Endothelial cell of umbilical vein (primary cell): ENCODE data around the gene MMUT. TPM values are rescaled to one million over a fixed set of nuclear protein-coding genes. Genes with fewer than 3 reads are reported as not detected.

Source experiments
- BruUV-seq: library from RNA; stranded (reverse); fragments of 400-500 nt; replicated peaks from 2 replicates; lab custom pipeline; 2021; lab: Mats Ljungman, UMichigan
- CTCF ChIA-PET: fragments of 300-600, 350-600 bp; sonication (Branson Sonifier 250); formaldehyde crosslinking; loops from one replicate; lab custom pipeline; 2021; ENCODE audit warnings: antibody characterized with exemption, inconsistent platforms; lab: Charles Lee
- POLR2A ChIA-PET: fragments of 300-600, 350-600 bp; sonication (Branson Sonifier 250); formaldehyde crosslinking; loops from one replicate; lab custom pipeline; 2021; ENCODE audit warnings: antibody characterized with exemption, inconsistent platforms; lab: Charles Lee
- DNase-seq: peaks from one replicate; pipeline ENCODE4 v3.0.0-alpha.2; 2011; ENCODE audit warnings: low read depth, low spot score
- FAIRE-seq: peaks from 2 replicates; lab custom pipeline; 2011; peaks lifted over from hg19 to GRCh38; lab: Jason Lieb, UNC
- H2AFZ ChIP-seq: 2 replicates; pipeline ENCODE4 v1.6.0; 2012; ENCODE audit warnings: low read depth, low read length, control low read depth, inconsistent platforms
- H3K27ac ChIP-seq: 2 replicates; pipeline ENCODE4 v1.5.1; 2011; ENCODE audit warnings: low read depth, mild to moderate bottlenecking, control low read depth, low read length, moderate library complexity; ENCODE audit not compliant: insufficient read depth
- H3K27me3 ChIP-seq, 2 experiments: 2 replicates each; pipeline versions ENCODE4 v1.6.0 to v1.6.1; 2011; ENCODE audit warnings: low read length in 2 of 2, mixed read lengths in 1 of 2; ENCODE audit not compliant: control insufficient read depth in 2 of 2, insufficient read depth in 2 of 2
- H3K36me3 ChIP-seq, 2 experiments: 2 replicates in 1 of 2; 3 replicates in 1 of 2; pipeline ENCODE4 v1.5.1; 2011; ENCODE audit warnings: low read length in 2 of 2, mild to moderate bottlenecking in 1 of 2, moderate library complexity in 1 of 2; ENCODE audit not compliant: control insufficient read depth in 2 of 2, insufficient read depth in 2 of 2; ENCODE audit errors: extremely low read depth in 1 of 2
- H3K4me1 ChIP-seq: 3 replicates; pipeline ENCODE4 v1.5.1; 2011; ENCODE audit warnings: mild to moderate bottlenecking, low read length; ENCODE audit not compliant: control insufficient read depth, insufficient read depth; ENCODE audit errors: extremely low read depth
- H3K4me2 ChIP-seq: 2 replicates; pipeline ENCODE4 v1.6.1; 2011; ENCODE audit warnings: low read length, control low read depth, mixed read lengths; ENCODE audit not compliant: insufficient read depth
- H3K4me3 ChIP-seq, 3 experiments: fragments of 200-600 bp in 1 of 3; sonication (generic), shearing (Covaris generic) in 1 of 3; replicated peaks in 1 of 3; 2 replicates each; pipeline ENCODE4 v1.5.1; 2011 to 2016; ENCODE audit warnings: control low read depth in 3 of 3, low read length in 3 of 3, mild to moderate bottlenecking in 2 of 3, inconsistent platforms in 1 of 3, low read depth in 1 of 3, moderate library complexity in 1 of 3; ENCODE audit not compliant: insufficient read depth in 1 of 3
- H3K79me2 ChIP-seq: 2 replicates; pipeline ENCODE4 v1.6.0; 2012; ENCODE audit warnings: low read length, inconsistent platforms; ENCODE audit not compliant: control insufficient read depth, insufficient read depth
- H3K9ac ChIP-seq: replicated peaks from 2 replicates; pipeline ENCODE3; 2011; ENCODE audit warnings: low read length, control low read depth; ENCODE audit not compliant: insufficient read depth; ENCODE audit errors: extremely low read depth
- H3K9me1 ChIP-seq: replicated peaks from 3 replicates; pipeline ENCODE4 v1.6.0; 2011; ENCODE audit warnings: mild to moderate bottlenecking, low read length; ENCODE audit not compliant: control insufficient read depth, insufficient read depth; ENCODE audit errors: extremely low read depth
- H3K9me3 ChIP-seq: replicated peaks from 2 replicates; pipeline ENCODE4 v1.5.1; 2012; ENCODE audit warnings: low read length, inconsistent platforms; ENCODE audit not compliant: control insufficient read depth, insufficient read depth
- H4K20me1 ChIP-seq: replicated peaks from 2 replicates; pipeline ENCODE3; 2011; ENCODE audit warnings: mild to moderate bottlenecking, low read length; ENCODE audit not compliant: control insufficient read depth, insufficient read depth; ENCODE audit errors: extremely low read depth
- EZH2 ChIP-seq: IDR thresholded peaks from 2 replicates; pipeline ENCODE4 v1.6.1; 2012; ENCODE audit warnings: borderline replicate concordance, low read depth, mild to moderate bottlenecking, moderate library complexity, low read length, inconsistent platforms; ENCODE audit not compliant: severe bottlenecking
- FOS ChIP-seq: IDR thresholded peaks from 2 replicates; pipeline ENCODE4 v1.6.1; 2011; ENCODE audit warnings: mild to moderate bottlenecking, low read length, moderate library complexity, borderline replicate concordance; ENCODE audit not compliant: insufficient read depth
- GATA2 ChIP-seq: IDR thresholded peaks from 2 replicates; pipeline ENCODE4 v1.7.0; 2011; ENCODE audit warnings: low read depth, mild to moderate bottlenecking, moderate library complexity, mixed read lengths, low read length; ENCODE audit not compliant: insufficient read length, insufficient read depth
- JUN ChIP-seq: IDR thresholded peaks from 2 replicates; pipeline ENCODE4 v1.6.1; 2011; ENCODE audit warnings: borderline replicate concordance, low read depth; ENCODE audit not compliant: insufficient read length, insufficient read depth
- MYC ChIP-seq: IDR thresholded peaks from one replicate; pipeline ENCODE4 v1.6.1; 2011; ENCODE audit warnings: mild to moderate bottlenecking, low read depth, low read length
- POLR2A ChIP-seq: IDR thresholded peaks from 2 replicates; pipeline ENCODE4 v1.6.1; 2012; ENCODE audit warnings: low read depth, mild to moderate bottlenecking, control low read depth, low read length
- POLR2AphosphoS5 ChIP-seq: IDR thresholded peaks from 2 replicates; pipeline ENCODE4 v1.6.1; 2012; ENCODE audit warnings: low read depth, mild to moderate bottlenecking, control low read depth, low read length, moderate library complexity; ENCODE audit not compliant: insufficient read depth
- dilution Hi-C: fragments of 300-500 bp; cut with MboI; formaldehyde crosslinking; loops from one replicate; pipeline ENCODE4 v1.15.0; 2019; ENCODE audit warnings: low sequenced_read_pairs; ENCODE audit not compliant: extremely low pct_ligation_motif_present
- intact Hi-C: fragments of 100-400 bp; cut with micrococcal nuclease; formaldehyde crosslinking; loops from one replicate; pipeline ENCODE4 v1.10.0; 2022
- polyA plus RNA-seq, 4 experiments: library from polyadenylated mRNA; depleted of rRNA in 3 of 4; stranded (reverse) in 3 of 4; unstranded in 1 of 4; fragments of >200 nt; gene quantifications; 2 replicates each; pipeline versions ENCODE4 v1.2.1 to v1.2.3, GENCODE V29; 2011 to 2012; ENCODE audit warnings: missing spikeins in 1 of 4
- total RNA-seq: library from RNA; stranded (reverse); gene quantifications from 2 replicates; pipeline ENCODE4 v1.2.3, GENCODE V29; 2021
- TF ChIP-seq, protein P1 (sequence below), 2 donors: IDR thresholded peaks; 1 replicate in 1 of 2; 2 replicates in 1 of 2; pipeline ENCODE4 v1.5.1; 2011; ENCODE audit warnings: low read length in 2 of 2, mild to moderate bottlenecking in 2 of 2, moderate library complexity in 2 of 2, control low read depth in 1 of 2, inconsistent platforms in 1 of 2, low read depth in 1 of 2; ENCODE audit not compliant: insufficient read depth in 1 of 2; ENCODE audit errors: extremely low read depth in 1 of 2
- TF ChIP-seq, protein P2 (sequence below): IDR thresholded peaks from 2 replicates; pipeline ENCODE4 v1.6.1; 2011; ENCODE audit not compliant: insufficient read depth, insufficient read length

Gene MMUT
- total and polyA plus RNA-seq, 2 donors (not counting 3 experiments of a cell fraction or from before 2014, with no cell fraction given), result 7.8 to 15.7 TPM

GRCh38 chr6:49462599-49462926 lies 490 bp downstream of the MMUT start:
- no peaks in the 10 kb centered on the region for H3K27me3 ChIP-seq
- CTCF ChIA-PET, result interaction anchor here (1.0 kb wide), 1 partner anchor 9 kb away, joined by 5 read pairs; no protein-coding TSS in a partner anchor
- no peak for FAIRE-seq
- peak overlapping the region; percentile 63 for H2AFZ ChIP-seq
- H3K9me3 ChIP-seq, result no peaks in the 10 kb centered on the region
- H3K9me1 ChIP-seq, result no peaks in the 10 kb centered on the region
- DNase-seq, result no peak
- TSS peak; percentile 66 for BruUV-seq
- peaks cover 19% of the 10 kb centered on the region for H3K4me1 ChIP-seq
- POLR2A ChIA-PET, result no interaction called here
- TF ChIP-seq JUN (no peak), FOS (no peak), POLR2A (no peak), MYC (no peak), POLR2AphosphoS5 (no peak), GATA2 (no peak), EZH2 (no peak)
- TF ChIP-seq, protein P1, sequence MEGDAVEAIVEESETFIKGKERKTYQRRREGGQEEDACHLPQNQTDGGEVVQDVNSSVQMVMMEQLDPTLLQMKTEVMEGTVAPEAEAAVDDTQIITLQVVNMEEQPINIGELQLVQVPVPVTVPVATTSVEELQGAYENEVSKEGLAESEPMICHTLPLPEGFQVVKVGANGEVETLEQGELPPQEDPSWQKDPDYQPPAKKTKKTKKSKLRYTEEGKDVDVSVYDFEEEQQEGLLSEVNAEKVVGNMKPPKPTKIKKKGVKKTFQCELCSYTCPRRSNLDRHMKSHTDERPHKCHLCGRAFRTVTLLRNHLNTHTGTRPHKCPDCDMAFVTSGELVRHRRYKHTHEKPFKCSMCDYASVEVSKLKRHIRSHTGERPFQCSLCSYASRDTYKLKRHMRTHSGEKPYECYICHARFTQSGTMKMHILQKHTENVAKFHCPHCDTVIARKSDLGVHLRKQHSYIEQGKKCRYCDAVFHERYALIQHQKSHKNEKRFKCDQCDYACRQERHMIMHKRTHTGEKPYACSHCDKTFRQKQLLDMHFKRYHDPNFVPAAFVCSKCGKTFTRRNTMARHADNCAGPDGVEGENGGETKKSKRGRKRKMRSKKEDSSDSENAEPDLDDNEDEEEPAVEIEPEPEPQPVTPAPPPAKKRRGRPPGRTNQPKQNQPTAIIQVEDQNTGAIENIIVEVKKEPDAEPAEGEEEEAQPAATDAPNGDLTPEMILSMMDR (IDR thresholded peaks at IDR 0.05; ENCODE audit: extremely low read depth in 1 of 2, insufficient read depth in 1 of 2, low read depth in 1 of 2, low read length in 2 of 2), result no peak
- TF ChIP-seq, protein P2, sequence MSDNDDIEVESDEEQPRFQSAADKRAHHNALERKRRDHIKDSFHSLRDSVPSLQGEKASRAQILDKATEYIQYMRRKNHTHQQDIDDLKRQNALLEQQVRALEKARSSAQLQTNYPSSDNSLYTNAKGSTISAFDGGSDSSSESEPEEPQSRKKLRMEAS, result no peak
- H3K36me3 ChIP-seq, result no peaks in the 10 kb centered on the region
- peak overlapping the region; percentile 66 to 96 (median 92) for H3K4me3 ChIP-seq
- peak overlapping the region; percentile 68 for H3K27ac ChIP-seq
- peak overlapping the region; percentile 92 for H3K4me2 ChIP-seq
- dilution Hi-C loops (no loop called here), intact Hi-C loops (no loop called here)
- no peaks in the 10 kb centered on the region for H4K20me1 ChIP-seq
- H3K79me2 ChIP-seq, result peaks cover 17% of the 10 kb centered on the region
- H3K9ac ChIP-seq, result peak overlapping the region; percentile 77
